Hepatocyte (in vitro differentiated cells): ENCODE results near the gene SAMD4A. TPM values are rescaled to one million over a fixed set of nuclear protein-coding genes. Genes with fewer than 3 reads are reported as not detected.

Source experiments
- DNase-seq: peaks from one replicate; pipeline ENCODE4 v3.0.0-alpha.2; 2016; ENCODE audit warnings: low spot score
- H2AFZ ChIP-seq: fragments of 200-600 bp; sonication (generic); 2 replicates; pipeline ENCODE4 v1.6.0; 2016; ENCODE audit warnings: antibody characterized with exemption, mild to moderate bottlenecking
- H3K27ac ChIP-seq: fragments of 200-600 bp; sonication (generic); 2 replicates; pipeline ENCODE4 v1.5.1; 2016; ENCODE audit warnings: mild to moderate bottlenecking
- H3K27me3 ChIP-seq: fragments of 200-600 bp; sonication (generic); 2 replicates; pipeline ENCODE4 v1.6.1; 2016
- H3K36me3 ChIP-seq: fragments of 200-600 bp; sonication (generic); replicated peaks from 2 replicates; pipeline ENCODE4 v1.5.1; 2016; ENCODE audit warnings: low read depth; ENCODE audit not compliant: insufficient read depth
- H3K4me1 ChIP-seq: fragments of 200-600 bp; sonication (generic); 2 replicates; pipeline ENCODE4 v1.5.1; 2016; ENCODE audit warnings: mild to moderate bottlenecking, moderate library complexity; ENCODE audit not compliant: insufficient read depth
- H3K4me2 ChIP-seq: fragments of 200-600 bp; sonication (generic); 2 replicates; pipeline ENCODE4 v1.6.0; 2016
- H3K4me3 ChIP-seq: fragments of 200-600 bp; sonication (generic); 2 replicates; pipeline ENCODE4 v1.5.1; 2016; ENCODE audit warnings: mild to moderate bottlenecking
- H3K79me2 ChIP-seq: fragments of 200-600 bp; sonication (generic); 2 replicates; pipeline ENCODE4 v1.6.0; 2017; ENCODE audit warnings: mild to moderate bottlenecking
- H3K9me2 ChIP-seq: fragments of 200-600 bp; sonication (generic); replicated peaks from 2 replicates; pipeline ENCODE4 v1.6.0; 2017; ENCODE audit warnings: mild to moderate bottlenecking; ENCODE audit not compliant: insufficient read depth
- H3K9me3 ChIP-seq: fragments of 200-600 bp; sonication (generic); 2 replicates; pipeline ENCODE4 v1.5.1; 2016; ENCODE audit warnings: low read depth, mild to moderate bottlenecking
- H4K20me1 ChIP-seq: fragments of 200-600 bp; sonication (generic); 2 replicates; pipeline ENCODE4 v1.6.0; 2016; ENCODE audit warnings: mild to moderate bottlenecking; ENCODE audit not compliant: insufficient read depth, poor library complexity, severe bottlenecking
- EZH2 ChIP-seq: fragments of 200-600 bp; sonication (generic); IDR thresholded peaks from 2 replicates; pipeline ENCODE4 v1.6.1; 2016; ENCODE audit warnings: antibody characterized with exemption, mild to moderate bottlenecking, borderline replicate concordance
- EZH2phosphoT487 ChIP-seq: fragments of 200-600 bp; sonication (generic); IDR thresholded peaks from one replicate; pipeline ENCODE4 v1.6.1; 2018; ENCODE audit warnings: antibody characterized with exemption, mild to moderate bottlenecking, low read depth, moderate library complexity; ENCODE audit not compliant: unreplicated experiment, severe bottlenecking
- WGBS: methylation state at CpG from one replicate; pipeline ENCODE4 v1.1.6; 2016; ENCODE audit warnings: low lambda C conversion rate; ENCODE audit errors: missing lambda C conversion rate; 5-methylcytosine and 5-hydroxymethylcytosine counted together
- polyA plus RNA-seq: library from polyadenylated mRNA; unstranded; fragments of >200 nt; fragmentation: Nextera tagmentation; extraction: Ambion mirVana; gene quantifications from 2 replicates; pipeline ENCODE4 v1.2.1, GENCODE V29; 2016
- total RNA-seq: library from RNA; depleted of rRNA; stranded (reverse); fragments of >200 nt; gene quantifications from 2 replicates; pipeline ENCODE4 v1.2.3, GENCODE V29; 2014
- TF ChIP-seq, protein P1 (sequence below): fragments of 200-600 bp; sonication (generic); IDR thresholded peaks from 2 replicates; pipeline ENCODE4 v1.5.1; 2016; ENCODE audit warnings: antibody characterized with exemption, mild to moderate bottlenecking; ENCODE audit not compliant: poor library complexity

The SAMD4A gene
- total and polyA plus RNA-seq, 2 experiments from 2014 or later = 10.5 to 15.7 TPM

DNA sequence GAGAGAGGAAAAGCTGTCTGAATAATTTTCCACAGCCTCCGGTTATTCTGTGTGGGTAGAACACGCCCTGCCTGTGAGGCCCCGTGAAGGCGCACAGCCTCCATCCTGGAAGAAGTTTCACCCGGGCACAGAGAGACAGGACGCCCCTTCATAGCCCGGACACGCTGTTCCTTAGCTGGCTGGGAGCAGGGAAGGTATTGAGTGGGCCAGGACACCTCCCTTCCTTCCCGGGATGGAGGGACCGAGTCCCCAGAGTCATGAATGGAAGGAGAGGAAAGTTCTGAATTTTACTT is 200.2 kb downstream of the SAMD4A start:
- Histone ChIP-seq H3K9me2 (no peaks in the 10 kb centered on the region), H3K4me3 (no peak overlapping the region), H3K79me2 (no peaks in the 10 kb centered on the region), H3K4me1 (no peaks in the 10 kb centered on the region), H4K20me1 (no peaks in the 10 kb centered on the region), H2AFZ (no peak overlapping the region), H3K27ac (no peak overlapping the region), H3K27me3 (no peaks in the 10 kb centered on the region), H3K9me3 (no peaks in the 10 kb centered on the region), H3K4me2 (no peak overlapping the region), H3K36me3 (no peaks in the 10 kb centered on the region)
- 92% methylated on average over 10 of the region's 10 CpGs for WGBS
- TF ChIP-seq, protein P1, sequence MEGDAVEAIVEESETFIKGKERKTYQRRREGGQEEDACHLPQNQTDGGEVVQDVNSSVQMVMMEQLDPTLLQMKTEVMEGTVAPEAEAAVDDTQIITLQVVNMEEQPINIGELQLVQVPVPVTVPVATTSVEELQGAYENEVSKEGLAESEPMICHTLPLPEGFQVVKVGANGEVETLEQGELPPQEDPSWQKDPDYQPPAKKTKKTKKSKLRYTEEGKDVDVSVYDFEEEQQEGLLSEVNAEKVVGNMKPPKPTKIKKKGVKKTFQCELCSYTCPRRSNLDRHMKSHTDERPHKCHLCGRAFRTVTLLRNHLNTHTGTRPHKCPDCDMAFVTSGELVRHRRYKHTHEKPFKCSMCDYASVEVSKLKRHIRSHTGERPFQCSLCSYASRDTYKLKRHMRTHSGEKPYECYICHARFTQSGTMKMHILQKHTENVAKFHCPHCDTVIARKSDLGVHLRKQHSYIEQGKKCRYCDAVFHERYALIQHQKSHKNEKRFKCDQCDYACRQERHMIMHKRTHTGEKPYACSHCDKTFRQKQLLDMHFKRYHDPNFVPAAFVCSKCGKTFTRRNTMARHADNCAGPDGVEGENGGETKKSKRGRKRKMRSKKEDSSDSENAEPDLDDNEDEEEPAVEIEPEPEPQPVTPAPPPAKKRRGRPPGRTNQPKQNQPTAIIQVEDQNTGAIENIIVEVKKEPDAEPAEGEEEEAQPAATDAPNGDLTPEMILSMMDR = no peak
- TF ChIP-seq EZH2 = no peak
- no peak for TF ChIP-seq EZH2phosphoT487
- no peak for DNase-seq

GRCh38 chr14:54767450-54767849 is 200.5 kb downstream of the SAMD4A start:
- no peak overlapping the region for H3K4me3 ChIP-seq
- WGBS = 100% methylated on average over 3 of the region's 3 CpGs

GRCh38 chr14:54768501-54769129 is 201.7 kb downstream of the SAMD4A start:
- WGBS = 87% methylated on average over 9 of the region's 9 CpGs
- Histone ChIP-seq H3K27me3 (no peaks in the 10 kb centered on the region), H3K36me3 (no peaks in the 10 kb centered on the region), H3K9me2 (no peaks in the 10 kb centered on the region), H3K4me1 (peaks cover 8% of the 10 kb centered on the region), H4K20me1 (no peaks in the 10 kb centered on the region), H3K27ac (no peak overlapping the region), H3K9me3 (no peaks in the 10 kb centered on the region), H3K79me2 (no peaks in the 10 kb centered on the region), H3K4me3 (no peak overlapping the region), H3K4me2 (no peak overlapping the region), H2AFZ (no peak overlapping the region)
- TF ChIP-seq EZH2phosphoT487 = no peak
- no peak for TF ChIP-seq EZH2
- TF ChIP-seq, protein P1 = no peak
- DNase-seq = no peak

More at GRCh38 chr14:54767450-54767849, 200.5 kb downstream of the SAMD4A start:
- Histone ChIP-seq H3K4me2 (no peak overlapping the region), H3K79me2 (no peaks in the 10 kb centered on the region), H3K9me2 (no peaks in the 10 kb centered on the region), H3K27ac (no peak overlapping the region), H4K20me1 (no peaks in the 10 kb centered on the region), H3K4me1 (peaks cover 2% of the 10 kb centered on the region), H3K27me3 (no peaks in the 10 kb centered on the region), H2AFZ (no peak overlapping the region), H3K36me3 (no peaks in the 10 kb centered on the region), H3K9me3 (no peaks in the 10 kb centered on the region)
- DNase-seq = no peak
- TF ChIP-seq EZH2 = no peak
- TF ChIP-seq, protein P1 = no peak
- no peak for TF ChIP-seq EZH2phosphoT487
